Activated CD4-positive, alpha-beta memory T cell treated with anti-CD3 and anti-CD28 coated beads for 36 hours (primary cell): Measurements from ENCODE around the gene USP12. TPM values are rescaled to one million over a fixed set of nuclear protein-coding genes. Genes with fewer than 3 reads are reported as not detected.

Source experiments
- CTCF ChIA-PET: fragments of 350-600 bp; sonication (Branson Sonifier 250); formaldehyde crosslinking; loops from one replicate; lab custom pipeline; 2021; ENCODE audit warnings: antibody characterized with exemption, inconsistent platforms; lab: Charles Lee
- POLR2A ChIA-PET: fragments of 350-600 bp; sonication (Branson Sonifier 250); formaldehyde crosslinking; loops from one replicate; lab custom pipeline; 2021; ENCODE audit warnings: antibody characterized with exemption; lab: Charles Lee
- DNase-seq: peaks from one replicate; pipeline ENCODE4 v3.0.0-alpha.2; 2020
- H3K27ac Mint-ChIP-seq: one replicate; pipeline ENCODE4 v1.8.0; 2021; ENCODE audit warnings: mixed read lengths
- H3K27me3 Mint-ChIP-seq: one replicate; pipeline ENCODE4 v1.8.0; 2021; ENCODE audit warnings: mixed read lengths
- H3K36me3 Mint-ChIP-seq: one replicate; pipeline ENCODE4 v1.8.0; 2021; ENCODE audit warnings: mixed read lengths
- H3K4me1 Mint-ChIP-seq: one replicate; pipeline ENCODE4 v1.8.0; 2021; ENCODE audit warnings: low read depth, mixed read lengths
- H3K4me3 Mint-ChIP-seq: one replicate; pipeline ENCODE4 v1.8.0; 2021; ENCODE audit warnings: mild to moderate bottlenecking, mixed read lengths
- H3K9me3 Mint-ChIP-seq: one replicate; pipeline ENCODE4 v1.8.0; 2021; ENCODE audit warnings: mixed read lengths
- intact Hi-C: fragments of 100-400 bp; cut with micrococcal nuclease; formaldehyde crosslinking; loops from one replicate; pipeline ENCODE4 v1.15.1; 2023
- total RNA-seq, 2 experiments: library from RNA; stranded (reverse); gene quantifications; one replicate each; pipeline ENCODE4 v1.2.3, GENCODE V29; 2021

USP12 gene
- total RNA-seq, 2 experiments from 2014 or later = 39.4 to 40.6 TPM

- Mint-ChIP-seq H3K9me3 (no peaks in the 10 kb centered on the region), H3K4me1 (peaks cover 8% of the 10 kb centered on the region), H3K27ac (no peak overlapping the region), H3K36me3 (no peaks in the 10 kb centered on the region), H3K4me3 (no peak overlapping the region), H3K27me3 (peaks cover 14% of the 10 kb centered on the region)
- DNase-seq = no peak
- ChIA-PET CTCF (no interaction called here), POLR2A (no interaction called here)
- intact Hi-C loops = loop anchor here (5.0 kb wide), 1 partner anchor 112 kb away; no protein-coding TSS in a partner anchor
These were observed 151.2 kb downstream of the USP12 start for GRCh38 chr13:27020415-27020814.

GRCh38 chr13:27018882-27019281 lies 152.7 kb downstream of the USP12 start:
- Mint-ChIP-seq H3K9me3 (no peaks in the 10 kb centered on the region), H3K36me3 (no peaks in the 10 kb centered on the region), H3K27me3 (peaks cover 10% of the 10 kb centered on the region), H3K4me1 (peaks cover 8% of the 10 kb centered on the region), H3K4me3 (no peak overlapping the region), H3K27ac (no peak overlapping the region)
- DNase-seq = no peak
- ChIA-PET CTCF (interaction anchor here (0.6 kb wide), 1 partner anchor 252 kb away, joined by 4 read pairs; no protein-coding TSS in a partner anchor), POLR2A (no interaction called here)
- intact Hi-C loops = no loop called here

GRCh38 chr13:27018344-27018861 lies 153.2 kb downstream of the USP12 start:
- ChIA-PET CTCF (interaction anchor here (0.6 kb wide), 1 partner anchor 253 kb away, joined by 4 read pairs; no protein-coding TSS in a partner anchor), POLR2A (no interaction called here)
- intact Hi-C loops = no loop called here
- peaks cover 12% of the 10 kb centered on the region for H3K27me3 Mint-ChIP-seq
- no peak overlapping the region for H3K4me3 Mint-ChIP-seq
- H3K9me3 Mint-ChIP-seq = no peaks in the 10 kb centered on the region
- DNase-seq = no peak
- H3K4me1 Mint-ChIP-seq = peaks cover 5% of the 10 kb centered on the region
- no peaks in the 10 kb centered on the region for H3K36me3 Mint-ChIP-seq
- no peak overlapping the region for H3K27ac Mint-ChIP-seq

- Mint-ChIP-seq H3K4me1 (no peaks in the 10 kb centered on the region), H3K36me3 (no peaks in the 10 kb centered on the region), H3K9me3 (no peaks in the 10 kb centered on the region), H3K27me3 (peaks cover 12% of the 10 kb centered on the region), H3K27ac (no peak overlapping the region), H3K4me3 (no peak overlapping the region)
- DNase-seq = no peak
- intact Hi-C loops = no loop called here
- ChIA-PET POLR2A (no interaction called here), CTCF (no interaction called here)
These were observed 154.7 kb downstream of the USP12 start for GRCh38 chr13:27016875-27017274.

Other genes starting within 250 kb of the USP12 start
- gene RPL21, start 79.7 kb upstream of the USP12 start, total RNA-seq = 1,000 to 10,000 TPM; 1,539 to 1,545 TPM
- 1 to 10 TPM; 4.8 to 6.8 TPM for gene RASL11A, start 99.0 kb upstream of the USP12 start, total RNA-seq